GM10266 (cell line): ENCODE measurements around the gene SYNE3.

Experiments
- DNase-seq: peaks from one replicate; pipeline ENCODE4 v3.0.0; 2012; ENCODE audit errors: extremely low spot score
- CTCF ChIP-seq: IDR thresholded peaks from 2 replicates; pipeline ENCODE4 v1.5.1; 2012; ENCODE audit warnings: mild to moderate bottlenecking, low read depth; ENCODE audit not compliant: control insufficient read depth, insufficient read depth; ENCODE audit errors: missing control alignments

Gene SYNE3

DNA sequence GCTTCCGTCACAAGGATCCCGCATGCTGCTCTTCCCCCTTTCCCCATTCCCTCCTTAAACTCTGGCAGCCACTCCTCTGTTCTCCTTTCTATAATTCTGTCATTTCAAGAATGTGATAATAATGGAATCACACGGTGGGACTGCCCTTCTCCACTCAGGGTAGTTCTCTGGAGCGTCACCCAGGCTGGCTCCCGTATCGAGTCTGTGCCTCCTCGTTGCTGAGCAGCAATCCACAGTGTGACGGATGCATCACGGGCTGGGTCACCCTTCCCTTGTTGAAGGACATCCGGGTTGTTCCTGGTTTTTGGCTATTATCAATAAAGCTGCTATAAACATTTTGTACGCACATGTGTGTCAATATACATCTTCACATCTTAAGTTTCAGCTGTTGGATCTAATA lies 5.7 kb upstream of the SYNE3 start:
- TF ChIP-seq CTCF, result no peak
- no peak for DNase-seq

DNA sequence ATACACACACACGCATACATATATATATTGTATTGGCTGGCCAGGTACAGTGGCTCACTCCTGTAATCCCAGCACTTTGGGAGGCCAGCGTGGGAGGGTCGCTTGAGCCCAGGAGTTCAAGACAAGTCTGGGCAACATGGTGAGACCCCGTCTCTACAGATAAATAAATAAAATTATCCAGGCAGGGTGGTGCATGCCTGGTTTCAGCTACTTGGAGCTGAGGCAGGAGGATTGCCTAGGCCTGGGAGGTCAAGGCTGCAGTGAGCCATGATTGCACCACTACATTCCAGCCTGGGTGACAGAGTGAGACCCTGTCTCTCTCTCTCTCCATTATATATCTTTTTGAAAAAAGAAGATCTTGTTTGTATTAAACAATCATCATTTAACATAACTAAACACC lies 4.6 kb upstream of the SYNE3 start:
- no peak for DNase-seq
- TF ChIP-seq CTCF, result no peak

DNA sequence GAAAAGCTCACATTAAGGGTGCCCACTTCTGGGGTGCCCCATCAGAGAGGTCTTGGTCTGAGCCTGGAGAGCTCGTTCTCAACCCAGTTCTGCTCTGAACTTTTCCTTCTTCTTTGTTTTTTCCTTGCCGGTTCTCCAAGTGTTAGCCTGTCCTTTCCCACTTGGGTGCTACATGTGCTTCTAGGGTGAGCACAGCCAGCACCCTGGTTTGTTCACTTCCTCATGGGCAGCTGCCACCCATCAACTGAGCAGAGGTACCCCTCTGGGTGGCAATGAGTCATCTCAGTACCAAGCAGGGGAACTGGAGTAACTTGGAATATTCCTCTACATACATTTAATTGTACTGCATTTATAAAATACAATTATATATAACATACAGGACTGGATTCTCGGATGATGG lies 3.9 kb upstream of the SYNE3 start:
- DNase-seq, result no peak

DNA sequence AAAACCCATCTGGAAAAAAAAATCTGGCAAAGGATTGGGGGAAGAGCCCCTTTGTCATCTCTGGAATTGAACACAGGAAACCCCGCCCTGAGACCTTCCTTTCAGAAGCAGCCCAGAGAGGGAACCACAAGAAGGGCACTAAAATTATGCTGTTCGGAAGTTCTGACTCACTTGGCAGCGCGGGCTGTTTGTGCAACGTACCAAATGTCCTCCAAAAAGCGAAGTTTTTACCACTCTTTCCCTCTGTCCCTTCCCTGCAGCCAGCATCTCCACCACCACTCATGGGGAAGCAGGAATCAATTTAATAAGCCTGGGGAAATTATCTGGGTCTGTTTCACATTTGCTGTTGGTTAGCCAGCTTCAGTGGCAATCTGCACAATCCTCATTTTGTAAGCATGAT lies 3.2 kb upstream of the SYNE3 start:
- DNase-seq, result peak; percentile 63
- TF ChIP-seq CTCF, result no peak

More for the DNA sequence above, 3.9 kb upstream of the SYNE3 start:
- TF ChIP-seq CTCF, result no peak

- DNase-seq, result no peak
Observed at GRCh38 chr14:95518045-95518751, 1.7 kb upstream of the SYNE3 start.

GRCh38 chr14:95515596-95516552 lies 576 bp downstream of the SYNE3 start:
- peak; percentile 94 for DNase-seq
- TF ChIP-seq CTCF, result peak; percentile 45

More at GRCh38 chr14:95518045-95518751, 1.7 kb upstream of the SYNE3 start:
- TF ChIP-seq CTCF, result no peak
